MV-4-11 (cell line): ENCODE data around the gene GPC3.
"Not testable (repeated sequence)": the region's sequence is repeated elsewhere in the genome, so short reads cannot be mapped to it uniquely, and the experiment has no call there.

Experiments used
- DNase-seq: peaks from one replicate; lab custom pipeline; 2025; lab: John Stamatoyannopoulos, UW

The GPC3 gene

GRCh38 chrX:133646719-133647116 is 338.7 kb downstream of the GPC3 start:
- peak; percentile 33 for DNase-seq

GRCh38 chrX:133645977-133646718 is 339.2 kb downstream of the GPC3 start:
- peak; percentile 37 for DNase-seq

DNA sequence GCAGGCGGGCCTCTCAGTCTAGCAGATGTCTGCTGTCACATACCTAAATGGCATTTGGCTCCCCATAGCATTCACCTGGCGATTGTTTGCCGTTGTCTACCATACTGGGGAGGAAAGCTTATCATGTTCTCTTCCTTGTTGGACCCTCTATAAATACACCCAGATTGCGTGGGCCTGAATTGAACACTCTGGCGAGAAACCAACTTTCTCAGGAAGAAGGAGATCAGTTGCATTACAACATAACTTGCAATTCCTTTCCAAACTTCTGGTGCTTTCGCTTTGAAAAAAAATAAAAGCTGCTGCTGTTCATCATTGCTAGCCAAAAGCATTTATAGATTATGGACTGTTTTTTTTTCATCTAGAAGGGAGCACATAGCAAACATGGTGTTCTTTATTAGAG is 340.1 kb downstream of the GPC3 start:
- DNase-seq = peak; percentile 38

GRCh38 chrX:133640161-133641015 is 345.0 kb downstream of the GPC3 start:
- no peak for DNase-seq

DNA sequence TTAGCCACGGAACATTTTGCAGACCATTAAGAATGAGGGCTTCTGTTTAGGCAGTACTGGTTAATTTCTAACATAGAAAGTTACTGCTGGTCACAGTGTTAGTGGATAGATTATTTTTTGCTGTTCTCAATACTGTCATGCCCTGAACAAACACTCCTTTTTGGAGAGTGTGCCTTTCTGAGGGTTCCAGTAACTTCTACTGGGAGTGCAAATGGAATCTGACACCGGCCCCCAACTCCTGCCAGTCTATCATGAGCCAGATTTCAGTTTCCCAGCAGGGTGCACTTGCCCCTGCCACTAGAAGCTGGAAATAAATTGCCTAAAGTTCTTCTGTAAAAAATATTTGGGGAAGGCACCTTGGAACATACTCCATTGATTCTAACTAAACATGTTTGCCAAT is 345.7 kb downstream of the GPC3 start:
- no peak for DNase-seq

GRCh38 chrX:133638285-133638684 is 347.1 kb downstream of the GPC3 start:
- no peak for DNase-seq

DNA sequence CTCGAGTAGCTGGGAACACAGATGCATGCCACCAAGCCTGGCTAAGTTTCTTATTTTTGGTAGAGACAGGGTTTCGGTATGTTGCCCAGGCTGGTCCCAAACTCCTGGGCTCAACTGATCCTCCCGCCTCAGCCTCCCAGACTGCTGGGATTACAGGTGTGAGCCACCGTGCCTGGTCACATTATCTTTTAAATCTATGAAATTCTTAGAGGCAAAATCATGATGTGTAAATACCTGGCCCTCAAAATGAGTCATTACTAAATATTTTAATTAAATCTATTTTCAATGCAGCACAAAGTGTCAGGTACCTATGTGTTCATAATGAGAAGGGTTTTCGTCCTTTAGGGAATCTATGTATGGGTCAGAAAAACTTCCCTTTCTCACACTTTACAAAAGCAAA is 347.6 kb downstream of the GPC3 start:
- DNase-seq = no peak

- DNase-seq = no peak
Measured at GRCh38 chrX:133636009-133636408, 349.4 kb downstream of the GPC3 start.

DNA sequence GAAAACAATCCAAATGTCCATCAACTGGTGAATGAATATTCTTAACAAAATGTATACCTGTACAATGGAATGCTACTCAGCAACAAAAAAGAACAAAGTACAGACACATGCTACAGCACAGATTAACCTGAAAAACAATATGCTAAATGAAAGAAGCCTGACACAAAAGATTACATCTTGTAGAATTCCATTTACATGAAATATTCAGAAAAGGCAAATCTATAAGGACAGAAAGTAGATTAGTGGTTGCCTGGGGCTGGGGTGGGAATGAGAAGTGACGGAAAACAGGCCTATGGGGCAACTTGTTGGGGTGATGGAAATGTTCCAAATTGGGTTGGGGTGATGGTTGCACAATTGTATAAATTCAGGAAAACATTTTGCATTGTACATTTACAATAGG is 351.0 kb downstream of the GPC3 start:
- DNase-seq = no peak

GRCh38 chrX:133633950-133634349 is 351.4 kb downstream of the GPC3 start:
- DNase-seq = no peak

DNA sequence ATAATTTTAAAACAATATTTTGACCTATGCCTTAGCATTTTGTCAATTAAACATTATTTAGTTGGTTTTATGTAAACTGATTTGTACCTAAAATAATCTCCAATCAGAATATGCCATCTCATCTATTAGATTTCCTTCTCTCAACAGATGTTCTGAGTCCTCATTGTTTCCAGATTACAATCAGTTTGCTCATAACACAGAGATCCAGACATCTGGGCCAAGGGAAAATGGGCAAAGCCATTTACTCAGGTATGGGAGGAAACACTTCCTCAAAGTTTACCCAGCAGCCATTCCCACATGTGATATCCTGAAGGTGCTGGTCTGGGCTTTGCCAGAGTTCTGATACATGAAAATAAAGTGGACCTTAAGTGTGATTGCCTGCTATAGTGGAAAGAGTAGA is 352.2 kb downstream of the GPC3 start:
- DNase-seq = no peak

DNA sequence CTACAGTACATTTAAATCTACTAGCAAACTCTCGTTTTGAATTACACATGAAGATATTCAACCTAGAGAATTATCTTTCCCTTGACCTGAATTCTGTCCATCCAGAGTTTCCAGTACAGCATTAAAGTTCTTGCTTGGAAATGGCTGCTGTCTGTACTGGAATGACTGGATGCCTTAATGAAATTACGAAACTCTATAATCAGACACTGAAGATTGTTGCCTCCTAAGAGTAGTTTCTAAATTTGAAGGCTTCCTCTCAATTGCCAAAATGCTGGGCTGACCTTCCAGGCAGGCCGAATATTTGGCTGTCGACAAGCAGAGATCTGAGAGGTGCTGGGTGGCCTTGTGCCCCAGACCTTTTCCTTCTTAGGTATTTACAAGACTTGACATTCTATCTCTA is 355.0 kb downstream of the GPC3 start:
- no peak for DNase-seq

DNA sequence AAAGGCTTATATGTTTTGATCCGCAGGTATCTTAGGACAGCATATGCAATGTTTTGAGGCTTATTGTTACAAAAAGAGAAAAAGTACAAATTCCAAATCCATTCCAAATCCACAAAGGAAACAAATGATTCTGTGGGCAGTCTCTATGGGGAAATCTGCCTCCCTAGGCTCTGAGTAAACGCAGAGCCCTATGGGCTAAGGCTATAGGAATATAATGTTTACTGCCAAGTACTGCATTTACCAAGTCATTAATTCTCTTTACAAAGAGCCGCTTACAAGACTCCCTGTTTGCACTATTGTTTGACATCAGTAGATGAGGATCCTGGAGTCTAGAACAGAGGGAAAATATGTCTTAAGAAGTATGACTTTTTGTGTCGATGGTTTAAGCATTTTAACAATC is 357.7 kb downstream of the GPC3 start:
- DNase-seq = no peak

DNA sequence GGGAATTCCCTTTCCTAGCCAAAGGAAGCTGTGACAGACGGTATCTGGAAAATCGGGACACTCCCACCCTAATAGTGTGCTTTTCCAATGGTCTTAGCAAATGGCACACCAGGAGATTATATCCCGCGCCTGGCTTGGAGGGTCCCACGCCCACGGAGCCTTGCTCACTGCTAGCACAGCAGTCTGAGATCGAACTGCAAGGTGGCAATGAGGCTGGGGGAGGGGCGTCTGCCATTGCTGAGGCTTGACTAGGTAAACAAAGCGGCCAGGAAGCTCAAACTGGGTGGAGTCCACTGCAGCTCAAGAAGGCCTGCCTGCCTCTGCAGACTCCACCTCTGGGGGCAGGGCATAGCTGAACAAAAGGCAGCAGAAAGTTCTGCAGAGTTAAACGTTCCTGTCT is 364.0 kb downstream of the GPC3 start:
- DNase-seq = not testable (repeated sequence)

DNA sequence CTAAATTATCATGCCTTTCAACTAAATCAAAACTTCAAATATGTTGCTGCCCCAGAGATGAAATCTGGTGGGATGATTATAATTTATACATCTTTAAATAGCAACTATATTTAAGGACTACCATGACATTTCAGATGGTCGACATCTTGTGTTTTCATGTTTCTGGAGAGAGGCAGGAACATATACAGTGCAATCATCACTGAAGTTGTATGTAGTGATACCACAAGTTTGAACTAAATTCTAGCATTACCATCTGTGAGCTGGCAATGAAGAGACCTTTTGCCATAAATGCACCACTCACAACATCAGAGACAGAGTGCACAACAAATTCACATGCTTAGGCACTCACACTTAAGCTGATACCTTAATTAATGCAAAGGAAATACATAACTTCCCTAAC is 373.7 kb downstream of the GPC3 start:
- DNase-seq = no peak

DNA sequence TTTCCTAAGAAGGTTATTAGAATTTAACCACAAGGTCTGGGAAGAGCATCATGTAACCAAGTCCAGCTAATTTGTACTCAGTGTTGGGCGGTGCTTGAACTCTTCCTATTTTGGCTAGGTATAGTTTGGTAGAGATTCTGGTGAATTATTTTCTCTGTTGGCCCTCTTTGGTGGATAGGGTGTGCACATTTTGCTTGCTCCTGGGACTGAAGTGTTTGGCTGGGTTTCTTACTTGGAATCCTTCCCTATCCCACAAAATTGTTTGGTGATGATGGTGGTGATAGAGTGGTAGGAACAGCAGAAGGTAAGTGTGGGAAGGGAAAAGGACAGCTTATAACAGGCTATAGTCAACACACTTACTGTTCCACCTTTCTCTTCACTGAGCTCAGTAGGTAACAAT is 375.3 kb downstream of the GPC3 start:
- DNase-seq = no peak

DNA sequence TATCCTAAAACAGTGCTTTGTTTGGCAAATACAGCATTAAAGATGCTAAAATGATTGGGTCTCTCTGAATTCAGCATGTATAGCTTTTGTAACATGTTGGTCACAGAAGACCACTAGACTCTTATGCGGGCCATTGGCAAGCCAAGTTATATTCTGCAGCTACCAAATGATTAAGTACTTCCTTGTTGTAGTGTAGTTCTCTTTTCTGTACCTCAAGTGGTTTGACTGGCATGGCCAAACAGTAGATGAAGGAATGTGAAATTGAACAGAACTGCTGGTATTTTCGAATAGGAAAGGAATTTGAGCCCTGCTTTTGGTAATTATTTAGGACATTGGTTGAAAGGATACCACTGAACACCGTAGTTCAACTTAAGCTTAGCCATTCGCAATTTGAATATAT is 376.2 kb downstream of the GPC3 start:
- DNase-seq = peak; percentile 70

- DNase-seq = peak; percentile 94
Measured at GRCh38 chrX:133608406-133608805, 377.0 kb downstream of the GPC3 start.

GRCh38 chrX:133607419-133608348 is 377.7 kb downstream of the GPC3 start:
- no peak for DNase-seq

DNA sequence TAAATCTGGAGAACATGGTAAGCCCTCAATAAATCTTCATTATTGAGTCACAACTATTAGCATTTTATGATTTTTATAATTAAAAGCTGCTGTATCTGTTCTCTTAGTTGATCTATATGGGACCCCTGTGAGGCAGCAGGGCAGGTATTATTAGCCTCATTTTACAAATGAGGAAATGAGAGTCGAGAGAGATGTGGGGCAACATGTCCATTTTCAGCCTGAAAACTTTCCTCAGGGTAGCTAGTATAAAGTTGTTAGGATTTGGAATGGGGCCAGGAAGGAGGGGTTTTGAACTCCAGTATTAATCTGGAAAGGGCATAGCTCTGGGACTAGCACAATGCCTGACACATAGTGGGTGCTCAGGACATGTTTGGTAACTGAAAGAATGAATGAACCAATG is 378.4 kb downstream of the GPC3 start:
- peak; percentile 17 for DNase-seq

- no peak for DNase-seq
Measured at GRCh38 chrX:133604801-133605200, 380.6 kb downstream of the GPC3 start.

DNA sequence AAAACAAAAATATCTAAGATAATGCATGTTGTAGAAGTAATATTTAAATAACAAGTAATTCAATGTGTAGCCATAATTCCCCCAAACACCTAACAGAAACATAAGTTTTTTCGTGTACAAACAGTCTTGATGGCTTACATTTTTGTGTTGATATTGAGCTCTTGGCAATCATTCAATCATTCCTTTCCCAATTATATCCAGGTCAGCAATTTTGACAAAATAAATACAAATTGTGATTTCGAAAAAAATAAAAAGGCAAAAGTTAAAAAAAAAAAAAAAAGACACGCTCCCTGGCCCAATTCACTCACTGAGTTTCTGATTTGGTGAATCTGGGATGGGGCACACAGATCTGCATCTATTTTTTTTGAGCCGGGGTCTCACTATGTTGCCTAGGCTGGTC is 382.5 kb downstream of the GPC3 start:
- DNase-seq = no peak
